CD4-positive, alpha-beta memory T cell (primary cell): Measurements from ENCODE around the gene BCR. TPM values are rescaled to one million over a fixed set of nuclear protein-coding genes. Genes with fewer than 3 reads are reported as not detected.
A peak's percentile ranks its signal among the peaks of the same experiment; 100 is the strongest.

Experiments used
- CTCF ChIA-PET: fragments of 350-600 bp; sonication (Branson Sonifier 250); formaldehyde crosslinking; loops from one replicate; lab custom pipeline; 2021; ENCODE audit warnings: inconsistent platforms; ENCODE audit not compliant: partially characterized antibody; lab: Charles Lee
- POLR2A ChIA-PET: fragments of 350-600 bp; sonication (Branson Sonifier 250); formaldehyde crosslinking; loops from one replicate; lab custom pipeline; 2021; ENCODE audit not compliant: partially characterized antibody; lab: Charles Lee
- DNase-seq, 5 donors: peaks; one replicate each; pipeline versions ENCODE4 v3.0.0 to v3.0.0-alpha.2; 2020 to 2022; ENCODE audit warnings: mixed read lengths in 1 of 5
- H3K27ac ChIP-seq: one replicate; pipeline ENCODE4 v1.7.0; 2013; ENCODE audit warnings: low read depth, low read length
- H3K27me3 ChIP-seq: 2 replicates; pipeline ENCODE4 v1.7.0; 2013; ENCODE audit warnings: mild to moderate bottlenecking, low read length, moderate library complexity; ENCODE audit not compliant: insufficient read depth
- H3K36me3 ChIP-seq: 2 replicates; pipeline ENCODE4 v1.7.0; 2013; ENCODE audit warnings: mild to moderate bottlenecking, low read length, moderate library complexity; ENCODE audit not compliant: insufficient read depth
- H3K4me1 ChIP-seq: 2 replicates; pipeline ENCODE4 v1.7.0; 2013; ENCODE audit warnings: mild to moderate bottlenecking, low read length, moderate library complexity; ENCODE audit not compliant: insufficient read depth
- H3K4me3 ChIP-seq, 2 donors: one replicate each; pipeline ENCODE4 v1.7.0; 2013; ENCODE audit warnings: low read length in 2 of 2, mild to moderate bottlenecking in 1 of 2
- H3K9me3 ChIP-seq, 2 donors: one replicate each; pipeline ENCODE4 v1.7.0; 2013; ENCODE audit warnings: low read length in 2 of 2, control low read depth in 1 of 2; ENCODE audit not compliant: control insufficient read depth in 1 of 2
- H3K27ac Mint-ChIP-seq, 7 donors: one replicate each; pipeline ENCODE4 v1.8.0; 2020 to 2021; ENCODE audit warnings: mixed read lengths in 7 of 7, mild to moderate bottlenecking in 6 of 7, inconsistent platforms in 3 of 7, moderate library complexity in 3 of 7
- H3K27me3 Mint-ChIP-seq, 2 donors: one replicate each; pipeline ENCODE4 v1.8.0; 2020 to 2021; ENCODE audit warnings: mixed read lengths in 2 of 2
- H3K36me3 Mint-ChIP-seq, 2 donors: one replicate each; pipeline ENCODE4 v1.8.0; 2020 to 2021; ENCODE audit warnings: mixed read lengths in 2 of 2, inconsistent platforms in 1 of 2, mild to moderate bottlenecking in 1 of 2
- H3K4me1 Mint-ChIP-seq, 4 donors: one replicate each; pipeline ENCODE4 v1.8.0; 2020 to 2021; ENCODE audit warnings: mixed read lengths in 4 of 4, mild to moderate bottlenecking in 1 of 4
- H3K4me3 Mint-ChIP-seq, 8 donors: one replicate each; pipeline ENCODE4 v1.8.0; 2020 to 2021; ENCODE audit warnings: mixed read lengths in 8 of 8, mild to moderate bottlenecking in 7 of 8, moderate library complexity in 6 of 8, inconsistent platforms in 3 of 8
- H3K9me3 Mint-ChIP-seq, 8 donors: one replicate each; pipeline ENCODE4 v1.8.0; 2020 to 2021; ENCODE audit warnings: mixed read lengths in 8 of 8, mild to moderate bottlenecking in 5 of 8, inconsistent platforms in 3 of 8, moderate library complexity in 1 of 8
- intact Hi-C: fragments of 100-400 bp; cut with micrococcal nuclease; formaldehyde crosslinking; loops from one replicate; pipeline ENCODE4 v1.15.1; 2023
- polyA plus RNA-seq, 2 donors: library from polyadenylated mRNA; unstranded; fragments of 300-500 nt; fragmentation: Illumina TruSeq; gene quantifications; one replicate each; pipeline ENCODE4 v1.2.3, GENCODE V29; 2021
- total RNA-seq, 2 experiments: library from RNA; stranded (reverse); gene quantifications; one replicate each; pipeline ENCODE4 v1.2.3, GENCODE V29; 2021

Gene BCR
- total and polyA plus RNA-seq, 4 experiments from 2014 or later: 3.3 to 75.6 (median 51.2) TPM

DNA sequence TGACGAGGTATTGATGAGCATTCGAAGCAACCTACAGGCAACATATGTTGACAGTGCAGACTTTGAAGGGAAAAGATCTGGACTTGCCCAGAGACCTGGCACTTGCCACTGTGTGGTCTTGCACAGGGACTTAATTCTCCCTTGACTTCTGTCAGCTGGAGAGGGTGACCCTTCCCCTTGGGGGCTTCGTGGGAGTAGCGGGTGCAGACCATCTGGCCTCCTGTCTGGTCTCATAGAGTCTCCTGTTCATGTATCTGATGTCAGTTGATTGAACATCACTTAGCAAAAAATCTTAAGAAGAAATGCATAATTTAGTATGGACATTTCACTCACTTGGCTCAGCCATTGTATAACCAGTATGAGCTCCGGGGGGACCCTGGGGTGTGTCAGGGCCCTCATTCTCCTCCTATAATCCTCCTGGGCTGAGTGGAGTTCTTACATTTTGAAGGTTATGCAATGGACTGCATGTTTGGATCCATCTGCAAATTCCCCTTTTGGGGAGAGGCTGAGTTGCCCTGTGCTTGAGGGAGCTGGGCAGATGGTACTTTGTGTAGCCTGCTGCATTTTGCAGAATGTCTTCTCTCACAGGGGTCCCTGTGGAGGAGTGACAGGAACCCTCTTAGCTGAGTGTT lies 13.0 kb downstream of the BCR start:
- Mint-ChIP-seq H3K9me3 (no peaks in the 10 kb centered on the region), H3K27me3 (no peaks in the 10 kb centered on the region), H3K36me3 (peaks cover 10 to 37% of the 10 kb centered on the region in 2 donors), H3K27ac (peak overlapping the region in 5 of 7 donors; percentile 21 to 86 (median 74)), H3K4me1 (peaks cover 25 to 70% (median 50%) of the 10 kb centered on the region in 4 donors), H3K4me3 (no peak overlapping the region)
- POLR2A ChIA-PET: interaction anchor here (1.2 kb wide), 1 partner anchor 11 kb away, joined by 3 read pairs; no protein-coding TSS in a partner anchor
- Histone ChIP-seq H3K27ac (no peak overlapping the region), H3K27me3 (no peaks in the 10 kb centered on the region), H3K36me3 (peaks cover 4% of the 10 kb centered on the region), H3K4me3 (no peak overlapping the region), H3K4me1 (peaks cover 18% of the 10 kb centered on the region), H3K9me3 (no peaks in the 10 kb centered on the region)
- DNase-seq: no peak
- CTCF ChIA-PET: interaction anchor here (1.3 kb wide), 1 partner anchor 97 kb away, joined by 5 read pairs; no protein-coding TSS in a partner anchor
- intact Hi-C loops: no loop called here

DNA sequence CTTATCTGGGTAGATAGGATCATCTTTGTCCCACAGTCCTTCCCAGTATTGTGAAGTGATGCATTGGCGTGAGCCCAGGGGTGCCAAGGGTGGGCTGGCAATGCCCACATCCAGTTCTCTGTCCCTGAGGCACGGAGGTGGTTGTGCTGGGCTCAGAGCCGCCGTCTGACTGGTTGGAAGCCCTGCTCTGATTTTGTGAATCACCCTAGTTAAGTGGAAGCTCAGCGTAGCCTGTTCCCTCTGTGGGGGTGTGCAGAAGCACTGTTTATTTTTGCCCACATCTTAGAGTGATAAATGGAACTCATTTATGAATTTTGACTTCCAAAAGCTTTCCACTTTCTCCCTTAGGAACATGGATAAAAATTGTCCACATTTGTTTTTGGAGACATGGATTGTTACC lies 13.6 kb downstream of the BCR start:
- Mint-ChIP-seq H3K27me3 (no peaks in the 10 kb centered on the region), H3K27ac (peak overlapping the region in 2 of 7 donors; percentile 44 to 77), H3K4me1 (peaks cover 25 to 73% (median 51%) of the 10 kb centered on the region in 4 donors), H3K4me3 (no peak overlapping the region), H3K9me3 (no peaks in the 10 kb centered on the region), H3K36me3 (peaks cover 10 to 38% of the 10 kb centered on the region in 2 donors)
- H3K4me3 ChIP-seq: no peak overlapping the region
- peaks cover 21% of the 10 kb centered on the region for H3K4me1 ChIP-seq
- ChIA-PET POLR2A (no interaction called here), CTCF (interaction anchor here (1.3 kb wide), 1 partner anchor 97 kb away, joined by 5 read pairs; no protein-coding TSS in a partner anchor)
- H3K36me3 ChIP-seq: peaks cover 4% of the 10 kb centered on the region
- no peaks in the 10 kb centered on the region for H3K9me3 ChIP-seq
- no peaks in the 10 kb centered on the region for H3K27me3 ChIP-seq
- no peak for DNase-seq
- intact Hi-C loops: no loop called here
- no peak overlapping the region for H3K27ac ChIP-seq

DNA sequence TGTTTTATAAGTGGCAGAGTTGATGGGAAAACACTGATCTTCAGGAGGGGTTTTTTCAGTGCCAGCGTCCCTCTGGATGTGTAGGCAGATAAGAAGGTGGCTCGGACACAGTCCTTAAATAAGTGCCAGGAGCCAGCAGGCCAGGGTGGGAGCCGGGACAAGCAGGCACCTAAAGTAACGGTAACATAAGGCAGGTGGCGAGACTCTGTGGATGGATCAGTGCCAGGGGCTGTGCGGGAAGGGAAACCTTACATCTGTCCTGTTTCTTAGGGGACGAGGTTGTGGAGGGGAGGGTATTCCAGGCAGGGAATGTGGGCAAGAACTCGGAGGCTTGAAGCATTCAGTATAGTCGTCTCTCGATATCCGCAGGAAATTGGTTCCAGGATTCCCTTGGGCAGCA lies 15.9 kb downstream of the BCR start:
- H3K27me3 ChIP-seq: no peaks in the 10 kb centered on the region
- DNase-seq: no peak
- H3K27ac ChIP-seq: no peak overlapping the region
- peaks cover 20 to 75% (median 53%) of the 10 kb centered on the region in 4 donors for H3K4me1 Mint-ChIP-seq
- no peaks in the 10 kb centered on the region for H3K9me3 ChIP-seq
- peak overlapping the region in 1 of 8 donors; percentile 27 for H3K4me3 Mint-ChIP-seq
- H3K36me3 Mint-ChIP-seq: peaks cover 5 to 33% of the 10 kb centered on the region in 2 donors
- ChIA-PET CTCF (no interaction called here), POLR2A (no interaction called here)
- intact Hi-C loops: no loop called here
- H3K9me3 Mint-ChIP-seq: no peaks in the 10 kb centered on the region
- peaks cover 21% of the 10 kb centered on the region for H3K4me1 ChIP-seq
- H3K36me3 ChIP-seq: peaks cover 4% of the 10 kb centered on the region
- no peaks in the 10 kb centered on the region for H3K27me3 Mint-ChIP-seq
- peak overlapping the region in 2 of 7 donors; percentile 30 to 55 for H3K27ac Mint-ChIP-seq
- H3K4me3 ChIP-seq: no peak overlapping the region

DNA sequence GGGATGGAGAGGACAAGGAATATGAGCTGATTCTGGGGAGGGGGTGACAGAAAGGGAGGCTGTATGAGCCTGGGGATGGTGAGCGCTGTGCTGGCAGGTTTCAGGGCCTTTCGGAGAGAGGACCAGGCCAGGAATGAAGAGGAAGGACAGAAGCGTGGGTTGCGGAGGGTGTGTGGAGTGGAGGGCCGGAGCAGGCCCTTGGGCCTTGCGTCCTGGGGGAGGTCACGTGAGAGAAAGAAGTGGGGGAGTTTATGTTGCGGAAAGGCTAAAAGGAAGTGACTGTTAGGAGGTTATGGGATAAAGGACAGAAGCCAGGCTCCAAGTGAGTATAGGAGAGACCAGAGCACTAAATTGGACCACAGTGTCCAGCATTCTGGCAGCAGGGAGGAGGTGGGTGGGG lies 17.5 kb downstream of the BCR start:
- POLR2A ChIA-PET: no interaction called here
- Histone ChIP-seq H3K4me3 (no peak overlapping the region), H3K4me1 (peaks cover 12% of the 10 kb centered on the region), H3K27me3 (no peaks in the 10 kb centered on the region), H3K36me3 (peaks cover 4% of the 10 kb centered on the region), H3K9me3 (no peaks in the 10 kb centered on the region), H3K27ac (no peak overlapping the region)
- no peak for DNase-seq
- no peaks in the 10 kb centered on the region for H3K9me3 Mint-ChIP-seq
- CTCF ChIA-PET: no interaction called here
- H3K4me3 Mint-ChIP-seq: peak overlapping the region in 1 of 8 donors; percentile 56
- H3K4me1 Mint-ChIP-seq: peaks cover 18 to 70% (median 49%) of the 10 kb centered on the region in 4 donors
- H3K27ac Mint-ChIP-seq: peak overlapping the region in 4 of 7 donors; percentile 30 to 77 (median 63)
- intact Hi-C loops: no loop called here
- H3K27me3 Mint-ChIP-seq: no peaks in the 10 kb centered on the region
- peaks cover 3 to 22% of the 10 kb centered on the region in 2 donors for H3K36me3 Mint-ChIP-seq

DNA sequence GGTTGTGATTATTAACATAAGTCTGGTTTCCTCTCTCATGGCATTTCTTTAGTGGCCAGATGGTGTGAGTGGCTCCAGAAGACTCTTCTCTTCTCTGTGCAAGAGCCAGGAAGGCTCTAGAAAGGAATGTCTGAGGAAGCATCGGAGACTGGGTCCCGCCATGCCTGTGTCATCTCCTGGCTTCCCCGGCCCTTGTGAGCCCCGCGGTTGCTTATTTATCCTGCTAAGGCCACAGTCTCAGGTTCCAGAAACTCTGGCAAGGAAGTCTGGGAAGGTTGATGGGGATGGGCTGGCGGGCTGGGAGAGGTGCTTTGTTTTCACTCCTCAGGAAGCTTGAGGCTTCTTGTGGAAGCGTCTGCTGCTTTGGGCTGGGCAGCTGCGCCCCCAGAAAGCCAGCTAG lies 18.9 kb downstream of the BCR start:
- Histone ChIP-seq H3K27ac (no peak overlapping the region), H3K4me3 (no peak overlapping the region), H3K9me3 (no peaks in the 10 kb centered on the region), H3K36me3 (peaks cover 4% of the 10 kb centered on the region), H3K27me3 (no peaks in the 10 kb centered on the region), H3K4me1 (peaks cover 12% of the 10 kb centered on the region)
- Mint-ChIP-seq H3K27ac (peak overlapping the region in 4 of 7 donors; percentile 22 to 77 (median 56)), H3K36me3 (peaks cover 3 to 22% of the 10 kb centered on the region in 2 donors), H3K27me3 (no peaks in the 10 kb centered on the region), H3K4me3 (no peak overlapping the region), H3K9me3 (no peaks in the 10 kb centered on the region), H3K4me1 (peaks cover 15 to 69% (median 41%) of the 10 kb centered on the region in 4 donors)
- DNase-seq: no peak
- POLR2A ChIA-PET: no interaction called here
- intact Hi-C loops: no loop called here
- CTCF ChIA-PET: interaction anchor here (1.2 kb wide), 1 partner anchor 17 kb away, joined by 4 read pairs; no protein-coding TSS in a partner anchor

DNA sequence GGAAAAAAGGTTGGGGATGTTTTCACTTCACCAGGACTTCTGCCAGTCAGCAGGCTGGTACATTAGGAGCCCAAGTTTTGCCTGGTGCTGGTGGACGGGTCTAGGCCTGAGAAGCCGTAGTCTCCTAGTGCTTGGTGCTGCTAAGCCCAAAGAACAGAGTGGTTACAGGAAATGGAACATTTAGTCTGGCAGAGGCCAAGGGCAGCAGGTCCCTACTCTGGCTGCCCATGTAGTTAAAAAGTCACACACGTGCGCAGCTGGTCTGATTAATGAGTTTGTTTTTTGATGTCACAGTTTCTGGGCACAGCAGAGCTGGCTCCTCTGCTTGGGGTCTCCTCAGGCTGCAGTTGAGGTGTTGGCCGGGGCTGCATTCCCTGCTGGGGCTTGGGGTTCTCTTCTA lies 20.6 kb downstream of the BCR start:
- no peak overlapping the region for H3K4me3 ChIP-seq
- H3K9me3 ChIP-seq: no peaks in the 10 kb centered on the region
- H3K27ac ChIP-seq: no peak overlapping the region
- H3K36me3 ChIP-seq: peaks cover 6% of the 10 kb centered on the region
- Mint-ChIP-seq H3K4me3 (no peak overlapping the region), H3K27me3 (no peaks in the 10 kb centered on the region), H3K36me3 (peaks cover 3 to 22% of the 10 kb centered on the region in 2 donors), H3K9me3 (no peaks in the 10 kb centered on the region), H3K4me1 (peaks cover 16 to 72% (median 41%) of the 10 kb centered on the region in 4 donors), H3K27ac (peak overlapping the region in 4 of 7 donors; percentile 19 to 81 (median 76))
- no peaks in the 10 kb centered on the region for H3K27me3 ChIP-seq
- ChIA-PET CTCF (interaction anchor here (0.6 to 1.3 kb wide), 2 partner anchors 26 to 1846 kb away, joined by 3 to 4 read pairs; no protein-coding TSS in a partner anchor), POLR2A (interaction anchor here (1.2 to 2.0 kb wide), 2 partner anchors 20 to 25 kb away, joined by 3 to 4 read pairs; no protein-coding TSS in a partner anchor)
- intact Hi-C loops: no loop called here
- H3K4me1 ChIP-seq: peaks cover 12% of the 10 kb centered on the region
- DNase-seq: no peak

DNA sequence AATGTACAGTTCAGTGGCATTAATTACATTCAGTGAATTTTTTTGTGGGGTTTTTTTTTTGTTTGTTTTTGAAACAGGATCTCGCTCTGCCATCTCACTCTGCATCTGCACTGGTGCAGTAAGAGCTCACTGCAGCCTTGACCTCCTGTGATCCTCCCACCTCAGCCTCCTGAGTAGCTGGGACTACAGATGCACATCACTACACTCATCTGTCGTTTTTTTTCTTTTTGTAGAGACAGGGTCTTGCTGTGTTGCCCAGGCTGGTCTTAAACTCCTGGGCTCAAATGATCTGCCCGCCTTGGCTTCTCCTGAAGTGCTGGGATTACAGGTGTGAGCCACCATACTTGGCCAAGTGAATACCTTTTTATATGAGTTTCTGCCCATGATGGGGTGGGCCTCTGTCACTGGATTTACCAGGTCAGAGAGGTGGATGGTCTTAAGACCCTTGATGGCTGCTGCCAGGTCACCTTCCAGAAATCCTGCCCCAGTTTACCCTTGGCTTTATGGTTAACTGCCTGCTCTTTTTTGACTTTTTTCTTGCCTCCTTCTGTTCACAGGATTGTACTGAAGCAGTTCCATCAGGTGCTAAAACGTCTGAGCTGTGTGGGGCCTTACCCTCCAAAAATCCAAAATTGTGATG lies 22.6 kb downstream of the BCR start:
- CTCF ChIA-PET: no interaction called here
- POLR2A ChIA-PET: no interaction called here
- peak overlapping the region in 4 of 7 donors; percentile 11 to 75 (median 42) for H3K27ac Mint-ChIP-seq
- H3K4me1 ChIP-seq: peaks cover 7% of the 10 kb centered on the region
- peaks cover 6% of the 10 kb centered on the region for H3K36me3 ChIP-seq
- H3K4me1 Mint-ChIP-seq: peaks cover 17 to 73% (median 38%) of the 10 kb centered on the region in 4 donors
- no peak overlapping the region for H3K27ac ChIP-seq
- H3K9me3 Mint-ChIP-seq: peaks cover 0 to 2% (median 0%) of the 10 kb centered on the region in 8 donors
- no peak for DNase-seq
- H3K4me3 ChIP-seq: no peak overlapping the region
- no peak overlapping the region for H3K4me3 Mint-ChIP-seq
- peaks cover 9 to 27% of the 10 kb centered on the region in 2 donors for H3K36me3 Mint-ChIP-seq
- intact Hi-C loops: no loop called here
- H3K27me3 Mint-ChIP-seq: no peaks in the 10 kb centered on the region
- no peaks in the 10 kb centered on the region for H3K27me3 ChIP-seq
- no peaks in the 10 kb centered on the region for H3K9me3 ChIP-seq
